NCI-H69 (cell line): Measurements from ENCODE around the gene KIF6.

Source experiments
- DNase-seq: peaks from one replicate; lab custom pipeline; 2025; lab: John Stamatoyannopoulos, UW

KIF6 gene

DNA sequence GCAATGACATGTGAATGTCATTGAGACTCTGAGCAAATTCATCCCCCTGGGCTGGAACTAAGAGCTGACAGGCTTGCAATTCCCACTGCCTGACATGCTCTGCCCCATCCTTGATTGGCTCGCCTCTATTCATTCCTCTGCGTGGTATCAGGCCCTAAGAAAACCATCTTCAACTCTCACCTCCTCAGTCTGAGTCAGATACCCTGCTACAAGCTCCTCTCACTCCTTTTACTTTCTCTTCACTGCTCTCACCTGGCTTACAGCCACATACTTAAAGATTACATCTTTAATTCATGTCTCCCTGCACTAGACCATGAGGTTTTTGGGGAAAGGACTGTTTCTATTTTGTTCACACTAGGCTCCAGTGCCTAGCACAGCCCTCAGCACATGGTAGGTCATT is 131.6 kb downstream of the KIF6 start:
- no peak for DNase-seq

DNA sequence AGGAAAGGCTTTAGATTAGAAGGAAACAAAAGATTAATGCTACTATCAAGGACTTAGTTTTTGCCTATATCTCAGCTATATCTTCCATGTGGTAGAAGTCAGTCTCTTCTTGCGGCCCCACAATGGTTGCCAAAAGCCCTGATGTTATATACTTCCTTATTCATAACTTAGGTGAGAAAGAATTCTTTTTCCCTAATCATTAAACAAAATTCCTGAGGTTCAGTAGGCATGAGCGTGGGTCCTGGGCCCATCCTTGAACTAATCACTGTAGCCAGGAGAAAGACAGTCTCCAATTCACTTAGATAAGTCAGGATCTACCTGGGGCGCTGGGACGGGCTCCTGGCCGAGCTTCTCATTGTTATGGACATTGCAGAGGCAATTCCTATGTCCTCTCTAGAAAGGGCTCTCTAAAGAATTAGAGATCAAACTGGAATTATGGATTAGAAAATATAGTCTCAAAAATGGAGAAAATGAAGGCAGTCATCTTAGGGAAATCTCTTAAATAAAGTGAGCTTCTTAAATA is 134.3 kb downstream of the KIF6 start:
- no peak for DNase-seq

DNA sequence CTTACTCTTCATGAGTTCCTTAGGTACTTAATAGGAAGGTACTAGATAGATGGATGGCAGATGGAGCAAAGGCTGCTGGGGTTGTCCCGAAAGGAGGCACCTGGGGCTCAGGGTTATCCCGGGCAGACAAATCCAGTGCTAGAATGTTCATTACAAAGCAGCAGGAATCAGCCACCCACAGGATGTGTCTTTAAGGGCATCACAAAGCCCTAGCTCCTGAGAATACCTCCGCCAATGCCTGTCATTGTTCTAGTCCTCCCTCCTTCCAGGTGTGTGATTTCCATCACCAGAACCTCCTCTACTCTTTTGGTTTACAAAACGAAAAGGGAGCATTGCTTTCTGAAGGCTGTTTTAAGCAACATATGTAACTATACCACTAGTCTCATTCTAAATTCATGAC is 138.1 kb downstream of the KIF6 start:
- DNase-seq, result no peak

DNA sequence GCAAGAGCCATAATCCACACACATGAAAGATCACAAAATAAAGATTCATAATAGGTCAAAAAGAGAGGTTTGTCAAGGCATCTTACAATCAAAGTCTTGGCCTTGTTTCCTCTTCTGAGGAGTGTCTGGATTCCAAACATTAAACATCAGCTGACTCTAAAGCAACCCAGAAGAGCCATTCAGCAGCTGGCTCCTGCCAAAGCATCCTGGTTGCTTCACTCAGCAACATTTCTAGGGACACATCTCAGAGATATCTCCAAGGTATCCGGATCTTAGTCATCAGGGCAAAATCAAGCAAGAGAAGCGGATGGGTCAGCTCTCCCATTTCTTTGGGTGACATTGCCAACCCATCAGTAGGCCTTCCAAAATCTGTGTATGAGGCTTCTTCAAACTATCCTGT is 139.6 kb downstream of the KIF6 start:
- DNase-seq, result no peak

DNA sequence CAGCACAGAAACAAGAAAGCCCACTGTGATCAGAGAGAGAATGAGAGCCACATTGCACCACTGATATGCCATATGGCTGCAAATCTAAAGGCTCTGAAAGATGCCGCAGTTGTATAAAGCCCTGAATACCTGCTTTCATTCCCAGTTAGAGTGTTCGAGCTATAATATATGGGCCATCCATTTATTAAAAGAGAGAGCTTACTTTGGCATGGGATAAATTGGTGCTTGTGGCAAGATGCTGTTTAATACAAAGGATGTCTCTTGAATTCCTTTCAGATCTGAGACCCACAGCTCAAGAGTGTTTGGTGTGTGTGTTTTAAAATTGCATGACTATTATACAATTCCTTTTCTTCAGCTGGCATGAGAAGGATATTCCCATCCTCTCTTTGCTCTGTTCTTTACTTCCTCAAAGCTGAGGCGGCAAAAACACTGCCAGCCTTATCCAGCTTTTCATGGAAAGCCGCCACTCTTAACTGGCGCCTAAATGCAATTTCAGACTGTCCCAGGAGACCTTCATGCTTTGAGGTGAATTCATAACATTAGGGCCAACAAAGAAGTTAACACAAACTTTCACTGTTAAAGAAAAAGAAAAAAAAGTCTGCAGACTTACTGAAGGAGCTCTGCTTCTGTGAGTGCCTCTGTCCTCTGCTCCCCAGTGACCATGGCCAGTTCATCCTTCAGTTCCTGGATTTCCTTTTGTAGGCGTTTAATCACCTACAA is 147.6 kb downstream of the KIF6 start:
- DNase-seq, result no peak

DNA sequence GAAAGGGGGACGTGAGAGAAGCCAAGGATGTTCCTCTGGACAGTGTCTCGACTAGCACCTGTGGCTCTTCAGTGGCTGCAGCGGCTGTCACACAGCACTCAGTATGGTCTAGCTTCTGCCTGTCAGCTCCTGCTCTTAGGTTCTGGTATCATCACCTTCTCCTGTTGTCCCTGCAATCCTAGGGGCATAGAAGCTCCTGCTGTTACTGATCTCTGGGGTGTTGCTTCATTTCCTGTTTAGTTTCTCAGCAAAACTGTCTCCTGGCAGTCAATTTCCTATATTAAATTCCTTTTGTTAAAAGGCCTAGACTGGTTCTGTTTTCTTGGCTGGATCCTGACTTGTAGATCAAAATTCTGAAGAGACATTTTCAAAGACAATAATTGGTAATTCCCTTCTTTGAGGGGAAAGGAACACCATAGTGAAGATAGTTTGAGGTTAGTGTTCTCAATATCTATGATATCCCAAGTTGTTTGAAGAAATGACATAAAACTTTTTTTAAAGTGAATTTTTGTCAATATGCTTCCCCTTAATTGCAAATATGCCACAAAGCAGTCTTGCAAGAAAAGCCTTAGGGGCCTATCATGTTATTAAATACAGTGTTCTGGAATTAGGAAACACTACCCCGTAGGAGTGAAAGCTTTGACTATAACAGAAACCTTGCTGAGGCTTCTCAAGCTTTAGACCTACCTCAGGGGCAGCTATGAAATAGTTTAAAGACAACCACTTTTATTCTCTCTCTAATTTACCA is 148.5 kb downstream of the KIF6 start:
- no peak for DNase-seq

DNA sequence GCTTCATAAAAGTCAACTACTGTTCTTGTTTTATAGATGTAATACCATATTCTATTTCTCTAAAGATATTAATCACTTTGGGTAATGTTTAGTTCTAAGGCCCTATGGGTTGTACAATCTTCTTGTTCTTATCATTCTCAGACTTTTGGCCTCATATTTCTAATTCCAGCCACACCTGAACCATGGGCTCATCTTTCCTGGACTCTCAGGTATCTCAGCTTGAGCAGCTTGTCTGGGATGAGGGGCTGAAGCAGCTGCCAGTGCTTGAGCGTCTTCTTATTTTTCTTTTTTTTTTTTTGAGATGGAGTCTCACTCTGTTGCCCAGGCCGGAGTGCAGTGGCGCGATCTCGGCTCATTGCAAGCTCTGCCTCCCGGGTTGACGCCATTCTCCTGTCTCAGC is 150.2 kb downstream of the KIF6 start:
- no peak for DNase-seq

DNA sequence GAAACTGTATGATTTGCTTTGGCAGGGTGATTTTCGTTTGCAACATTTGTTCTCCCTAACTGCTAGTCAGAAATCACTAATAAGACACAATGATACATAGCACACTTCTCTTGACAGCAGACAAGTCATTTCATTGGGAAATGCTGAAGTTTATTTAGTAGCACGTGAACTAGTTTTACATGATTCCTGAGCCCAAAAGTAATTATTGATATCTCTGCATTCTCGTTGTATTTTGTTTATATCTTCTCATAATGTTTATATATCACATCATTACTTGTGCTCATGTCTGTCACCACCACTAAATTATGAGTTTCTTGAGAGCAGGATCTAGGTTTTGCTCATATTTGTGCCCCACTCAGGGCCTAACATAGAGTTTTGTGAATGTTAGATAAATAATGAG is 151.7 kb downstream of the KIF6 start:
- DNase-seq, result no peak

DNA sequence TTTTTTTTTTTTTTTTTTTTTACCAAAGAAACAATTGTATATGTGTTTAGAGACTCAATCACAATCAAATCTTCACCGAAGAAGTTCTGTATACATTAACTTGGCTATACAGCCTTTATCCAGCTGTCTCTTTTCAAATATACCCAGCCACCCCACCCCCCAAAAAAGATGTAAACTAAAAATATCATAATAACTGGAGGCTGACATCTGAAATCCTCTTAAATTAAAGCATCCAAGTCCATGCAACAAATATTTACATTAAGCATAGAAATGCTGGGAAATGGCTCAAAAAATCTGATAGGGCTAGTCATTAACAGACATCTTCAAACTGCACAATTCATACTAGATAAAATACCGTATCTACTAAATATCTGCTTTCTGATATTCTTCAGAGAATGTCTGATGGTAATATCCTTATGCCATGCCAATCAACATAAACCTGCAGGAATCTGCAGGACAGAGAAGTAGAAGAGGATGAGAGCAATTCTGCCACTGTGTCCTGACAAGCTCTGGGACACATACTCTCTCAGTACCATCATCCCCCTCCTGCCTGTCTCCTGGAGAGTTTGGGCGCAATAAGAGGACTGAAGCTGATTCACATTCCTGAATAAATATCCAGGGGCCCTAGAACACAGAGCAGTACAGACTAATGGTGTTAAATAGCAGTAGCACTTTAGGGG is 152.4 kb downstream of the KIF6 start:
- DNase-seq, result no peak

DNA sequence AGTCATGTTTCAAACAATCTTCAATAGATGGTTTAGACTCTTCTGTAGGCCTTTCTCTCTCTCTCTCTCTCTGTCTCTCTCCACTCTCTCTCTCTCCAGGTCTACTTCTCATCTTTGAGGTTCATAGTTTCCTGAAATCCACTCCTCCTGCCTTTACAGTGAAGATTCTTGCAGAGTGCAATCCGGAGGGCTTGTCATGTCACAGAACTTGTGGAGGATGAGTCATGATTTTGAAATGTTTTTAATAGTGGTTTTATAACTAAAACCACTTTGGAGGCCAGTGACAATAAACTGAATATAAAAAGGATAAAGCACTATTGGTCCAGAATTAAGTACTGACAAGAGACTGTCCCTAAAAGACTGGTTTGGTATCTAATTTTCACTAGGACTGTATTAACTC is 156.3 kb downstream of the KIF6 start:
- no peak for DNase-seq

DNA sequence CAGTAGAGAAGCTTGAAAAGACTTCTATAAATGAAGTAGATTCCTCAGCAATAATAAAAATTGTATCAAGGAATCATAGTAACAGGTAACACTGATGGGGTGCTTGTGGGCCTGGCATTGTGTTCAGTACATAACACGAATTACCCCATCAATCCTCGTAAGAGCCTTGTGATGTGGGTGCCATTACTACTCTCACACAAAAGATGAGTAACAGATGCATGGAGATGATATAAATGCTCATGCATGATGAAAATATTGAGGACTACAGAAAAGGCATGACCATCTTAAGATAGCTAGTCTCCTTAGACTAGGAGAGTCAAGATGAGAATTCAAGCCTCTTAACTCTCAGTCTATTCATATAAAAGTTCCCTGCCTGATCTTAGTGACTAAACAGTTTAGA is 158.1 kb downstream of the KIF6 start:
- no peak for DNase-seq

DNA sequence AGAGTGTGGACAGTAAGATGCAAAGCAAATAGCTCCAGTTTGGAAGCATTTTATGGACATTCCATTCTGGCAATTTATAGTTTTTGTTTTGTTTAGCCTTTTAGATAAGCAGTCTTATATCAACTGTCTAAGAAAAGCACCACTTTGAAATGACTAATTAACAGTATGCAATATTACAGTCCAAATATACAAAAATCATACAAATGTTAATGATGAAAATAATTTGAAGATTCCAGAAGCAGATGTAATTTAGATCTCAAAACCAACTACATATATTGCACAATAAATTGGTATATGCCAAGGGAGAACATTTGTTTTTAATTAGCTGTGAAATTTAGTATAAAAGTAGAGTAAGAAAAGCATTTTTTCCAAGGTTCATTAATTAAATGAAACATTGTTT is 158.8 kb downstream of the KIF6 start:
- DNase-seq, result no peak

DNA sequence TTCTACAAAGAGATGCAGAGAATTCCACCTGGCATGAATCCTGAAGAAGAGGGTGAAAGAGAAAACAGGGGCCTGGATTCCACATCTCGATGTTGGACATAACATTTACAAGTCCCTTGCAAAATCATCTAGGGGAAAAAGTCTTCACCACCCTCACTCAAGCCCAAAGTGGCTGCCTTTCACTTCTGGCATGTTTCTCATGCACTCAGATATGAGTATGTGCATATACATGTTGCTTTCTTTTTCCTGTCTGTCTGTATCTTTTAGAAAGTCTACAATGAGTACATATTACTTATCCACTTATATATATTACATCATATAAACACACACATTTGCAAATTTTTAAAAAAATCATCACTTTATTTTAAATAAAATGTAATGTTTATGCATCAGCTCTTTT is 159.3 kb downstream of the KIF6 start:
- no peak for DNase-seq

DNA sequence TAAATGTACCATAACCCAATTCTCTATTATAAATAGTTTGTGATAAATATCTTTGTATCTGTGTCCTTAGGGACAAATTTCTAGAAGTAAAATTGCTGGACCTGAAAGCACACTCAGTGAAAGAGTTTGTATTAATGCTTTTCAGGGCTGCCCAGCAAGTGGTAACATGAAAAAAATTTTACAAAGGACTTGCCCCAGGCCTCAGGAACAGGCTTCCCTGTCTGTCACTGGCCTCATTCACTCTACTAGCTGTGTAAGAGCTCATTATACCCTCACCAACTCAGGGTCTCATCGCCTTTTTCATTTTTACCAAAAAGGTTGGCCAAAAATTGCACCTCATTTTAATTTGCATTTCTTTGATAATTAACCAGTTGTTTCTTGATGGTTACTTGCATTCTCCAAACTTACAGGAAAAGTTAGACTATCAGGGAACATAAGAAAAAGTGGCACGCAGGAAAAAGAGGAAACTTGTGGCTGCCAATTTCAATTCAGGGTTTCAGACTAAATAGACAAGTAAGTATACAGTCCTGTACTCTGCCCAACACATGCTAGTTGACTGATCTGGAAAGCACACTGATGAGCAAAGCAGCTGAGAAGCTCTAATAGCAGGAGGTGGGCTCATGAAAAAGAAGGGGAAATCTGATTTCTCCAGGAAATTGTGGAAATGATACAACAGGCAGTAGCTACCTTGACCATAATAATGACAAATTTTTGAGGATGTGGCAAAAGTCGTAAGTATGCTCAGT is 161.5 kb downstream of the KIF6 start:
- no peak for DNase-seq

DNA sequence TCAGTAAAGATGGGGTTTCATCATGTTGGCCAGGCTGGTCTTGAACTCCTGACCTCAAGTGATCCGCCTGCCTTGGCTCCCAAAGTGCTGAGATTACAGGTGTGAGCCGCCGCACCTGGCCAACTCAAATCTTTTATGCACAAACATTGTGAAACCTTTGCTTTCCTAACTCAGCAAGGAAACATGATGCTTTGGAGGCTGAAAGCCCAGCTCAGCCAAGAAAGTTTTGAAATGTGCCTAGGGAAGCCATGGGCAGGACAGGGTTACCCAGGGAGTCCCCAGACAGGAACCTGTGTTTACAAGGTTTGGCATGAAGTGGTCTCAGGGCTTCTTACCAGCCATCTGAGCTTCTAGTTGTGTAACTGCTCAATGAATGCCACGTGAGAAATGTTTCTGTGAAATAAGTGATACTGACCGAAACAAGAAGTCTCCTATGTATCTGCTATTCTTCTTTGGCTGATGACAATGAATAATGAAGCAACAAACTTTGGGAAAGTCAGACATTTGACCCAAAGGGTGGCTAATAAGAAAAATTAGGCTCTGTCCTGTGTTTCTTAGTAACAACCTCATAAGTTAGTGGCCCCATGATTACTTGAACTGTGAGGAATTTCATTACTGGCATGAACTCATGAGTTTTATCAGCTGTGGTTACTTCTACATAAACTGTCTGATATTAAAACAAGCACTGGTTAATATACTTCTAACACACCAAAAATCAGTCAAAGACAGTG is 163.5 kb downstream of the KIF6 start:
- no peak for DNase-seq

DNA sequence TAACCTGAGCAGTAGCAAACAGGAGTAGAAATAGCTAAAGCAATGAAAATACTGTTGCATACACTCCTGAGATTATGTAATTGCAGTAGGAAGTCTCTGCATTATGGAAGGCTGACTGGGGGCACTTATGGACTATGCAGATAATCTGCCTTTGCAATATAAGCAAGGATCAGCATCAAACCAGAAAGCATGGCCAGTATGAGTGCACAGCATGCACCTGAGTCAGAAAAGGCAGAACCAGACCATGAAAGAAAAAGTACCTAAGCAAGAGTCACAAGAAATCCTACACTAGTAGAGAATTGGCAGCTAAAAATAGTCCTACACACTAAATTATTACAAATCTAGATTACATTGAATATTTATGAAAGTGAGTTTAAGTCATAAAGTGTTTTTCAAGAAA is 164.3 kb downstream of the KIF6 start:
- DNase-seq, result no peak

DNA sequence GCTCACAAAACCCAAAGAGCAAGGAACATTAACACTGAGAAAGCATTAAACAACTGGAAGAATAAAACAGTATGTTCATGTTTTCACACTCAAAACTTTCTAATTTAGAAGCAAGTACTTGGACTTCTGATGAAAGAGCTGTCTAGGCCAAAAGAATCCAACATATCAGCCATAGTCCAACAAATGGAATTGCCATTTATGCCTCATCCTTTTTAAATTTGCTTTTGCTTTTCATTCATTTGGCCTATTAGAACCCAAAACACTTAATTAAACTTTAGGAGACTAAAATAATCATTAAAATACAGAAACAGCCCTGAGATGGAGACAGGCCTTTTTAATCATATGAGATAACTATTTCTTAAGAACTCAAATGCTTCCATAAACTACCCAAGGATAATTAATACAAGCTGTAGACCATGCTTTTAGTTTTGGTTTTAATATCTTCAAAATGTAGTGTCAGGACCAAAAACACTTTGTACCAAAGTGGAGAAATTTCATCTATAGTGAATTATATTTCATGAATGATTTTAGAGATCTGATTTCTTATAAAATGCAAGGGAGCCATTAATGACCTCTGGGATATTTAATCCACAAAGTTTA is 166.5 kb downstream of the KIF6 start:
- DNase-seq, result no peak

DNA sequence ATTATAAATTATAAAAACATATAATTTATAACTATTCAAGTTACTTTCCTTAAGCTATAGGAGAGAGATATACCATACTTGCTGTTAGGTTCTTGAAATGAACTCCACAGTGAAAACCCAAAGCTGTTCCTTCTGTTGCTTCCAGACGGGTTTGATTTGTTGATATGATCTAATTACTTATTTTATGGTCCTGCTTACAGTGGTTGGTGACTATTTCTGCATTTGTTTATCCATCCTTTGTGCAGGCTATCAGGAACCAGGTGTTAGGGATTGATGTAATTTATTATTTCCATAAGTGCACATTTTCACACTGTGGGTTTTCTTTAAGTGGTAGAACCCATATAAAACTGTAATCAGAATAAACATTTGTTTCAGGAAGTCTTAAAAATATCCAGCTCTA is 167.1 kb downstream of the KIF6 start:
- DNase-seq, result no peak

DNA sequence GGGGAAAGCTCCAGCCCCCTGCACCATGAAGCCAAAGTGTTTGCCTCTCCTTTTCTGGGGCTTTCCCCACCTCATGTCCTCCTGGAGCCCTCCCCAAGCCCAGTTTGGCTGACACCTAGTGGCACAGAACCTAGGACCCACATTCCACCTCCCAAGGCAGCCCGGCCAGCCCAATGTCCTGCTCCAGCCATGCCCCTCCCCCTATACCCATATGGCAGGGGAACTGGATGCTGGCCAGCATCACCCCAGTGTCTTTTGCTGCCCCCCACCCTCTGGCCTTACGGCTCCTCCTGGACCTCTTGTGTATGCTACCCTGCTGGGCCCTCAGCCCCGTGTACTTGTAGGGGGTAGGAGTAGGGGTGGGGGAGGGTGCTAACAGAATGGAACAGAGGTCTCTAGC is 170.1 kb downstream of the KIF6 start:
- DNase-seq, result no peak

DNA sequence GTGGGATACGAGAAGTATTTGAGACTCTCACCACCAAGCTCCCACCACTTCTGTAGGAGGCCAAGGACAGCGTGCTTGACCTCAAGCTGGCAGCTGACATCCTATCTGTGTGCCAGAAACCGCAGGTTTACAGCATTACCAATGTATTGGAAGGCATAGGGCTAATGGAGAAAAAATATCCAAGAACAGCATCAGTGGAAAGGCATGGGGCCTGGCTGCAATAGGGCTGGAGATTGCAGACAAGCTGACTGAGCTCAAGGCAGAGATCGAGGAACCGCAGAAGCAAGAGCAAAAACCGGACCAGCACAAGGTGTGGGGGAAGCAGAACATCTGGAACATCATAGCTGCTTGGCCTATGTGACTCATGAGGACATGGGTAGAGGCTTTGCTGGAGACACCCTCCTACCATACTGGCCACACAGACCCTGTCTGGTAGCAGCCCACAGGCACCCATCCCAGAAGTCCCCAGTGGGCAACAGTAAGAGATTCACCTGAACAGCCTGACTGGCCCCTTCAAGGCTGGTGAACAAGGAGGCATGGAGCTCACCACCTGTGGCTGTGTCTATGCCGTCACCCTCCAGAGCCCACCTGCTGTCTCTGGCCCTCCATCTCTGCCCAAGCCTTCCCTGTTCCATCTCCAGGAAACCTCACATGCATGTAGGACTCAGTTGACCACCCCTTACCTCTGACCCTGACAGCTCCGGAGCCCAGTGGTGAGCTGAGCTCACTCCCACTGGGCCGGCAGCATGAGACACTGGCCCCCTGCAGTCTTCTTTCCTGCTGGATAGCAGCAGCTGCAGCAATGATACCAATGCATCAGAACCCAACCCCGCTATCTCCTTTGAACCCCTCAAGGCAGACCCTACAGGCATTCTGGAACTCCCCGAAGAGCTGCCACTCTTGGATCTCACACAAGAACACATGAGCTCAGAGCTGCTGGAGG is 171.1 kb downstream of the KIF6 start:
- DNase-seq, result no peak
